Heart right ventricle (tissue), 16 donors: ENCODE measurements around the gene LAD1. TPM values are rescaled to one million over a fixed set of nuclear protein-coding genes. Genes with fewer than 3 reads are reported as not detected.

Source experiments
- ATAC-seq, 8 donors: fragments of 200-7000 bp; cut with Tn5 transposase; one replicate each; pipeline ENCODE4 v1.9.1; 2020; ENCODE audit warnings: mild to moderate bottlenecking in 8 of 8, moderate library complexity in 8 of 8, moderate number of reproducible peaks in 1 of 8
- DNase-seq, 2 donors: peaks; one replicate each; pipeline ENCODE4 v3.0.0-alpha.2; 2020
- H3K27ac ChIP-seq, 10 donors: fragments of 200-600 bp; sonication (generic) in 2 of 10; one replicate each; pipeline versions ENCODE4 v1.5.0 to v1.8.0; 2020 to 2022; ENCODE audit warnings: mild to moderate bottlenecking in 3 of 10
- H3K27me3 ChIP-seq, 7 donors: fragments of 200-600 bp; one replicate each; pipeline ENCODE4 v1.8.0; 2021 to 2022; ENCODE audit warnings: mild to moderate bottlenecking in 2 of 7
- H3K36me3 ChIP-seq, 9 donors: fragments of 200-600 bp; sonication (generic) in 1 of 9; one replicate each; pipeline versions ENCODE4 v1.5.0 to v1.8.0; 2020 to 2022; ENCODE audit warnings: mild to moderate bottlenecking in 2 of 9
- H3K4me1 ChIP-seq, 9 donors: fragments of 200-600 bp; sonication (generic) in 1 of 9; one replicate each; pipeline versions ENCODE4 v1.5.0 to v1.8.0; 2020 to 2022; ENCODE audit warnings: mild to moderate bottlenecking in 4 of 9
- H3K4me3 ChIP-seq, 10 donors: fragments of 200-600 bp; sonication (generic) in 2 of 10; one replicate each; pipeline versions ENCODE4 v1.5.0 to v1.8.0; 2020 to 2022; ENCODE audit warnings: mild to moderate bottlenecking in 7 of 10, moderate library complexity in 2 of 10
- H3K9me3 ChIP-seq, 11 donors: fragments of 200-600 bp in 10 of 11; sonication (generic) in 2 of 11; one replicate each; pipeline versions ENCODE4 v1.5.0 to v1.8.0; 2013 to 2022; ENCODE audit warnings: mild to moderate bottlenecking in 2 of 11, control low read depth in 1 of 11, moderate library complexity in 1 of 11
- CTCF ChIP-seq, 9 donors: fragments of 200-600 bp; sonication (generic) in 2 of 9; IDR thresholded peaks; one replicate each; pipeline versions ENCODE4 v1.5.0 to v1.8.0; 2021 to 2022; ENCODE audit warnings: antibody characterized with exemption in 9 of 9, mild to moderate bottlenecking in 5 of 9, moderate library complexity in 1 of 9
- WGBS, 2 donors: extraction: QIAGEN DNeasy Blood & Tissue Kit; methylation state at CpG; one replicate each; pipeline ENCODE4 v1.1.7; 2013; ENCODE audit warnings: inconsistent platforms in 1 of 2; 5-methylcytosine and 5-hydroxymethylcytosine counted together
- intact Hi-C, 10 donors: fragments of 100-400 bp; cut with DNase I; formaldehyde crosslinking; loops; one replicate each; pipeline versions ENCODE4 v1.11.1 to v1.14.2; 2022
- polyA plus RNA-seq, 2 donors: library from polyadenylated mRNA; stranded (reverse); fragments of 200-250 nt; gene quantifications; one replicate each; pipeline ENCODE4 v1.2.3, GENCODE V29; 2013
- total RNA-seq, 10 donors: library from RNA; stranded (reverse); fragmentation: NEBNext Ultra II Directional in 3 of 10; extraction: Animal tissue kit (Norgen Biotek cat#: 25700) in 3 of 10; gene quantifications; one replicate each; pipeline versions ENCODE4 v1.2.1 to v1.2.4, GENCODE V29; 2021 to 2023
- donor health status: Arrhythmogenic right ventricular cardiomyopathy.
- donor health status: ischemic (EF 13 %, LVEDD 7.1; RV severe dilation, severe dysfunction).
- donor health status: healthy with polysubstance abuse.
- donor health status: DM: no; HTN: yes; CAD: no.
- donor health status: DM: no; HTN: no; CAD: no.
- donor health status: ischemic (EF 25% LVEDD 6.9; RV normal size, moderate dysfunction).
- donor health status: ischemic (EF 25% LVEDD 5.7; RV mildly dilated, moderate dysfunction).
- donor health status: healthy.
- donor health status: DM: yes; HTN: yes; CAD: no.
- donor health status: Ischemic cardiomyopathy.
- donor health status: ischemic (EF 35%, LVEDD 5.7; RV mildly dilated, moderate dysfunction).
- donor health status: nonischemic (EF 11% LVEDD 7.7; RV severe dilation, severe dysfunction).
- donor health status: DM: yes; HTN: yes; CAD: no.
- donor health status: PGD.
- donor health status: ischemic (EF 29% LVEDD 5.4; RV normal size, mild dysfunction).
- donor health status: nonischemic (EF 23%, LVEDD 6.1; RV moderate dilation, normal function).

The LAD1 gene
- total and polyA plus RNA-seq, 12 donors, result 0.85 to 42.2 (median 2.9) TPM

GRCh38 chr1:201427963-201428362 lies 28.8 kb upstream of the LAD1 start:
- 82 to 84% methylated on average over 6 of the region's 6 CpGs for WGBS, 2 donors
- no peak for TF ChIP-seq CTCF (IDR thresholded peaks at IDR 0.05)
- H3K4me1 ChIP-seq, result peaks cover 0 to 16% (median 0%) of the 10 kb centered on the region in 9 donors
- no peaks in the 10 kb centered on the region for H3K36me3 ChIP-seq
- DNase-seq (no peak), ATAC-seq (no peak)
- no peak overlapping the region for H3K27ac ChIP-seq
- peaks cover 0 to 5% (median 0%) of the 10 kb centered on the region in 11 donors for H3K9me3 ChIP-seq
- no peaks in the 10 kb centered on the region for H3K27me3 ChIP-seq
- no peak overlapping the region for H3K4me3 ChIP-seq
- intact Hi-C loops, result no loop called here

- intact Hi-C loops, result no loop called here
- peaks cover 0 to 5% (median 0%) of the 10 kb centered on the region in 11 donors for H3K9me3 ChIP-seq
- peaks cover 0 to 16% (median 0%) of the 10 kb centered on the region in 9 donors for H3K4me1 ChIP-seq
- no peak for TF ChIP-seq CTCF (IDR thresholded peaks at IDR 0.05)
- no peaks in the 10 kb centered on the region for H3K27me3 ChIP-seq
- ATAC-seq (peak; percentile 60 to 86 (median 80)), DNase-seq (peak; percentile 42 to 59)
- no peak overlapping the region for H3K4me3 ChIP-seq
- 48 to 52% methylated on average over 15 of the region's 15 CpGs for WGBS, 2 donors
- peak overlapping the region in 7 of 10 donors; percentile 33 to 78 (median 66) for H3K27ac ChIP-seq
- H3K36me3 ChIP-seq, result no peaks in the 10 kb centered on the region
Measured at GRCh38 chr1:201426479-201427310, 27.6 kb upstream of the LAD1 start.

- ATAC-seq, result no peak
- 95 to 97% methylated on average over 2 of the region's 2 CpGs for WGBS, 2 donors
- Histone ChIP-seq H3K4me3 (no peak overlapping the region), H3K36me3 (no peaks in the 10 kb centered on the region), H3K27ac (no peak overlapping the region), H3K9me3 (peaks cover 0 to 5% (median 0%) of the 10 kb centered on the region in 11 donors), H3K4me1 (peaks cover 0 to 40% (median 5%) of the 10 kb centered on the region in 9 donors), H3K27me3 (no peaks in the 10 kb centered on the region)
- no peak for TF ChIP-seq CTCF (IDR thresholded peaks at IDR 0.05)
- no peak for DNase-seq
- intact Hi-C loops, result no loop called here
Measured at GRCh38 chr1:201424146-201424545, 25.0 kb upstream of the LAD1 start.

GRCh38 chr1:201423655-201424054 lies 24.5 kb upstream of the LAD1 start:
- WGBS, 2 donors, result 90 to 95% methylated on average over 6 of the region's 6 CpGs
- no peak for DNase-seq

More at GRCh38 chr1:201423655-201424054, 24.5 kb upstream of the LAD1 start:
- no peak overlapping the region for H3K27ac ChIP-seq
- H3K36me3 ChIP-seq, result no peaks in the 10 kb centered on the region
- H3K4me3 ChIP-seq, result no peak overlapping the region
- intact Hi-C loops, result no loop called here
- H3K9me3 ChIP-seq, result peaks cover 0 to 5% (median 0%) of the 10 kb centered on the region in 11 donors
- no peaks in the 10 kb centered on the region for H3K27me3 ChIP-seq
- H3K4me1 ChIP-seq, result peaks cover 0 to 41% (median 5%) of the 10 kb centered on the region in 9 donors
- no peak for TF ChIP-seq CTCF (IDR thresholded peaks at IDR 0.05)
- ATAC-seq, result no peak
